Caco-2 (cell line): Measurements from ENCODE around the gene TSHZ2. TPM values are rescaled to one million over a fixed set of nuclear protein-coding genes. Genes with fewer than 3 reads are reported as not detected.

ENCODE experiments used
- BruUV-seq: library from RNA; stranded (reverse); fragments of 400-500 nt; replicated peaks from 2 replicates; lab custom pipeline; 2021; lab: Mats Ljungman, UMichigan
- CTCF ChIA-PET: fragments of 300-600 bp; sonication (Branson Sonifier 250); formaldehyde crosslinking; loops from one replicate; lab custom pipeline; 2022; ENCODE audit warnings: antibody characterized with exemption; lab: Charles Lee
- POLR2A ChIA-PET: fragments of 300-600 bp; sonication (Branson Sonifier 250); formaldehyde crosslinking; loops from one replicate; lab custom pipeline; 2022; ENCODE audit warnings: antibody characterized with exemption; lab: Charles Lee
- DNase-seq, 2 experiments: peaks; one replicate each; pipeline versions ENCODE4 v3.0.0 to v3.0.0-alpha.2; 2020 to 2022
- H3K27me3 ChIP-seq: replicated peaks from 2 replicates; pipeline ENCODE4 v1.6.0; 2011; ENCODE audit warnings: low read length; ENCODE audit not compliant: control insufficient read depth, insufficient read depth
- H3K36me3 ChIP-seq: 2 replicates; pipeline ENCODE4 v1.5.1; 2011; ENCODE audit warnings: low read length; ENCODE audit not compliant: control insufficient read depth, insufficient read depth
- H3K4me1 ChIP-seq: fragments of 250-450 bp; sonication (Bioruptor Pico); 2 replicates; pipeline ENCODE4 v1.5.1; 2020; ENCODE audit warnings: mild to moderate bottlenecking
- H3K4me3 ChIP-seq: 2 replicates; pipeline ENCODE4 v1.5.1; 2011; ENCODE audit warnings: low read depth, mild to moderate bottlenecking, control low read depth, low read length
- H3K9me3 ChIP-seq: fragments of 250-450 bp; sonication (Bioruptor Pico); 2 replicates; pipeline ENCODE4 v1.5.1; 2020; ENCODE audit warnings: mild to moderate bottlenecking, moderate library complexity
- H3K27ac Mint-ChIP-seq: one replicate; pipeline ENCODE4 v1.8.0; 2022; ENCODE audit warnings: mixed read lengths; ENCODE audit not compliant: unreplicated experiment
- H3K27me3 Mint-ChIP-seq: one replicate; pipeline ENCODE4 v1.8.0; 2022; ENCODE audit warnings: mixed read lengths; ENCODE audit not compliant: insufficient read depth, unreplicated experiment
- H3K36me3 Mint-ChIP-seq: one replicate; pipeline ENCODE4 v1.8.0; 2022; ENCODE audit warnings: mild to moderate bottlenecking, mixed read lengths; ENCODE audit not compliant: insufficient read depth, unreplicated experiment
- H3K4me1 Mint-ChIP-seq: one replicate; pipeline ENCODE4 v1.8.0; 2022; ENCODE audit warnings: low read depth, mixed read lengths; ENCODE audit not compliant: unreplicated experiment
- H3K4me3 Mint-ChIP-seq: one replicate; pipeline ENCODE4 v1.8.0; 2022; ENCODE audit warnings: mild to moderate bottlenecking, moderate library complexity, mixed read lengths; ENCODE audit not compliant: unreplicated experiment
- H3K9me3 Mint-ChIP-seq: one replicate; pipeline ENCODE4 v1.8.0; 2022; ENCODE audit warnings: mixed read lengths; ENCODE audit not compliant: unreplicated experiment
- CTCF ChIP-seq, 2 experiments: fragments of 200-600 bp in 1 of 2; IDR thresholded peaks; 1 replicate in 1 of 2; 2 replicates in 1 of 2; pipeline versions ENCODE4 v1.5.1 to v1.8.0; 2011 to 2022; ENCODE audit warnings: antibody characterized with exemption in 1 of 2, control low read depth in 1 of 2, inconsistent platforms in 1 of 2, low read depth in 1 of 2, low read length in 1 of 2, mild to moderate bottlenecking in 1 of 2, moderate library complexity in 1 of 2; ENCODE audit not compliant: insufficient read depth in 1 of 2, severe bottlenecking in 1 of 2, unreplicated experiment in 1 of 2
- intact Hi-C: fragments of 100-400 bp; cut with micrococcal nuclease; formaldehyde crosslinking; loops from one replicate; pipeline ENCODE4 v1.10.0; 2022; ENCODE audit not compliant: unreplicated experiment
- total RNA-seq: library from RNA; stranded (reverse); gene quantifications from 2 replicates; pipeline ENCODE4 v1.2.3, GENCODE V29; 2022

TSHZ2 gene
- total RNA-seq, 1 experiment from 2014 or later: 0.07 TPM

GRCh38 chr20:53171065-53171464 lies 198.9 kb downstream of the TSHZ2 start:
- no TSS peak for BruUV-seq
- intact Hi-C loops: no loop called here
- no peak for DNase-seq
- TF ChIP-seq CTCF (IDR thresholded peaks at IDR 0.05; ENCODE audit: insufficient read depth in 1 of 2, low read depth in 1 of 2, low read length in 1 of 2, severe bottlenecking in 1 of 2, unreplicated experiment in 1 of 2): no peak
- Histone ChIP-seq H3K4me1 (no peaks in the 10 kb centered on the region), H3K27me3 (no peaks in the 10 kb centered on the region), H3K9me3 (no peaks in the 10 kb centered on the region), H3K4me3 (no peak overlapping the region), H3K36me3 (no peaks in the 10 kb centered on the region)
- CTCF ChIA-PET: no interaction called here
- Mint-ChIP-seq H3K27me3 (peaks cover 9% of the 10 kb centered on the region), H3K9me3 (no peaks in the 10 kb centered on the region), H3K4me3 (no peak overlapping the region), H3K36me3 (no peaks in the 10 kb centered on the region), H3K4me1 (no peaks in the 10 kb centered on the region), H3K27ac (no peak overlapping the region)
- POLR2A ChIA-PET: no interaction called here

- Mint-ChIP-seq H3K27me3 (peaks cover 18% of the 10 kb centered on the region), H3K27ac (no peak overlapping the region), H3K9me3 (no peaks in the 10 kb centered on the region), H3K36me3 (no peaks in the 10 kb centered on the region), H3K4me3 (no peak overlapping the region), H3K4me1 (no peaks in the 10 kb centered on the region)
- POLR2A ChIA-PET: no interaction called here
- H3K9me3 ChIP-seq: no peaks in the 10 kb centered on the region
- intact Hi-C loops: no loop called here
- TF ChIP-seq CTCF (IDR thresholded peaks at IDR 0.05; ENCODE audit: insufficient read depth in 1 of 2, low read depth in 1 of 2, low read length in 1 of 2, severe bottlenecking in 1 of 2, unreplicated experiment in 1 of 2): no peak
- H3K4me3 ChIP-seq: no peak overlapping the region
- no peaks in the 10 kb centered on the region for H3K36me3 ChIP-seq
- no peak for DNase-seq
- no peaks in the 10 kb centered on the region for H3K27me3 ChIP-seq
- CTCF ChIA-PET: no interaction called here
- H3K4me1 ChIP-seq: no peaks in the 10 kb centered on the region
- BruUV-seq: no TSS peak
Measured at GRCh38 chr20:53174454-53174853, 202.3 kb downstream of the TSHZ2 start.

- no peak for TF ChIP-seq CTCF (IDR thresholded peaks at IDR 0.05; ENCODE audit: insufficient read depth in 1 of 2, low read depth in 1 of 2, low read length in 1 of 2, severe bottlenecking in 1 of 2, unreplicated experiment in 1 of 2)
- H3K36me3 Mint-ChIP-seq: no peaks in the 10 kb centered on the region
- DNase-seq: no peak
- H3K4me1 Mint-ChIP-seq: no peaks in the 10 kb centered on the region
- H3K9me3 Mint-ChIP-seq: no peaks in the 10 kb centered on the region
- Histone ChIP-seq H3K27me3 (no peaks in the 10 kb centered on the region), H3K4me3 (no peak overlapping the region), H3K36me3 (no peaks in the 10 kb centered on the region), H3K4me1 (no peaks in the 10 kb centered on the region), H3K9me3 (no peaks in the 10 kb centered on the region)
- H3K27me3 Mint-ChIP-seq: peaks cover 21% of the 10 kb centered on the region
- H3K27ac Mint-ChIP-seq: no peak overlapping the region
- intact Hi-C loops: no loop called here
- BruUV-seq: no TSS peak
- H3K4me3 Mint-ChIP-seq: no peak overlapping the region
- CTCF ChIA-PET: no interaction called here
- POLR2A ChIA-PET: no interaction called here
Measured at GRCh38 chr20:53175135-53175780, 203.1 kb downstream of the TSHZ2 start.
